ENCODE measurements around the gene TMSB15C.

The TMSB15C gene

DNA sequence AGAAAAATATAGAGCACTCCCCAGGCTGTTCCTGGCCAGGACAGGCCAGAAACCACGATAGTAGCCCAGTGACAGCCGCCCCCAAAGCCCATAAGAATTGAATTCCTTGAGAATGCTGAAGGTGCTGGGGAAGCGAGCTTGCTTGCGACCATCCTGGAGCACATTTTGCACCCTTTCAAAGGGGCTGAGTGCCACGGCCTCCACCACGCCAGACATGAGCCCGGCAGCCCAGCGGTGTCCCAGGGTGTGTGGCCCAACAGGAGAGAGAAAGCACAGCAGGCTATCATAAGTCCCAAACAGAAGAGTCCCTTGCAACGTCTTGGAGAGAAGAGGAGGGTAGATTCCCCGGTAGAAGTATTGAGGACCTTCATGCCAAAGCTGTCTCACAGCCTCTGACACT lies 28.6 kb upstream of the TMSB15C start:
- H3K36me3 ChIP-seq (ENCODE audit: low read depth): no peaks in the 10 kb centered on the region
- H3K27me3 ChIP-seq (ENCODE audit: insufficient read depth, poor library complexity, severe bottlenecking): no peaks in the 10 kb centered on the region
- DNase-seq (ENCODE audit: low spot score): no peak
- H3K9me3 ChIP-seq (ENCODE audit: severe bottlenecking): no peaks in the 10 kb centered on the region
- no peaks in the 10 kb centered on the region for H3K4me1 ChIP-seq (ENCODE audit: insufficient read depth, poor library complexity, severe bottlenecking)
- no peak for TF ChIP-seq CTCF (IDR thresholded peaks at IDR 0.05; ENCODE audit: poor library complexity, severe bottlenecking)
- H3K27ac ChIP-seq (ENCODE audit: poor library complexity, severe bottlenecking): no peak overlapping the region
- H3K4me3 ChIP-seq (ENCODE audit: severe bottlenecking): no peak overlapping the region
- no peak for ATAC-seq (ENCODE audit: low read depth)

- Histone ChIP-seq H3K27ac (ENCODE audit: poor library complexity, severe bottlenecking) (no peak overlapping the region), H3K36me3 (ENCODE audit: low read depth) (no peaks in the 10 kb centered on the region), H3K4me3 (ENCODE audit: severe bottlenecking) (no peak overlapping the region), H3K4me1 (ENCODE audit: insufficient read depth, poor library complexity, severe bottlenecking) (no peaks in the 10 kb centered on the region), H3K9me3 (ENCODE audit: severe bottlenecking) (no peaks in the 10 kb centered on the region), H3K27me3 (ENCODE audit: insufficient read depth, poor library complexity, severe bottlenecking) (no peaks in the 10 kb centered on the region)
- ATAC-seq (ENCODE audit: low read depth) (no peak), DNase-seq (ENCODE audit: low spot score) (no peak)
- no peak for TF ChIP-seq CTCF (IDR thresholded peaks at IDR 0.05; ENCODE audit: poor library complexity, severe bottlenecking)
Measured at GRCh38 chrX:104098919-104099318, 22.9 kb upstream of the TMSB15C start.

DNA sequence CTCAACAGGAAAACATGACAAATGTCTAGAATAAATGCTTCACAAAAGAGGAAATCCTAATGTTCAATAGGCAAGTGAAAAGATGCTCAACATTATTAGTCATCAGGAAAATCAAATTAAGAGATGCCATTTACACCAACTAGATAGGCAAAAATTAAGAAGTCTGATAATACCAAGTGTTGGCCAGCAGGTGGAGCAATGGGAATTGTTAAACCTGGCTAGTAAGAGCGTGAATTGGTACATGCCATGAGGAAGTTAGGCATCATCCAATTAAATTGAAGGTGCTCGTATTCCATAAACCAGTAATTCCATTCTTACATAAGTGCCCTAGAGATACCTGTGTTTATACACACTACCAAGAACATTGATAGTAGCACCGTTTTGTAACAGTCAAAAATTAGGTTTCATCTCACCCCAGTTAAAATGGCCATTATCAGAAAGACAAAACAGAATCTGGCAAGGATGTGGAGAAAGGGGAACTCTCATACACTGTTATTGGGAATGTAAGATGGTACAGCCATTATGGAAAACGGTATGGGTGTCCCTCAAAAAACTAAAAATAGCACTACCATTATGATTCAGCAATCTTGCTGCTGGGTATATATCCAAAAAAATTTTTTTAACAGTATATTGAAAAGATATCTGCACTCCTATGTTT lies 22.2 kb upstream of the TMSB15C start:
- Histone ChIP-seq H3K36me3 (ENCODE audit: low read depth) (no peaks in the 10 kb centered on the region), H3K9me3 (ENCODE audit: severe bottlenecking) (no peaks in the 10 kb centered on the region), H3K4me3 (ENCODE audit: severe bottlenecking) (no peak overlapping the region), H3K4me1 (ENCODE audit: insufficient read depth, poor library complexity, severe bottlenecking) (no peaks in the 10 kb centered on the region), H3K27me3 (ENCODE audit: insufficient read depth, poor library complexity, severe bottlenecking) (no peaks in the 10 kb centered on the region), H3K27ac (ENCODE audit: poor library complexity, severe bottlenecking) (no peak overlapping the region)
- ATAC-seq (ENCODE audit: low read depth) (peak; percentile 54; the same call in 2 of the 3 replicates), DNase-seq (ENCODE audit: low spot score) (no peak)
- peak; percentile 69 for TF ChIP-seq CTCF (IDR thresholded peaks at IDR 0.05; ENCODE audit: poor library complexity, severe bottlenecking)

DNA sequence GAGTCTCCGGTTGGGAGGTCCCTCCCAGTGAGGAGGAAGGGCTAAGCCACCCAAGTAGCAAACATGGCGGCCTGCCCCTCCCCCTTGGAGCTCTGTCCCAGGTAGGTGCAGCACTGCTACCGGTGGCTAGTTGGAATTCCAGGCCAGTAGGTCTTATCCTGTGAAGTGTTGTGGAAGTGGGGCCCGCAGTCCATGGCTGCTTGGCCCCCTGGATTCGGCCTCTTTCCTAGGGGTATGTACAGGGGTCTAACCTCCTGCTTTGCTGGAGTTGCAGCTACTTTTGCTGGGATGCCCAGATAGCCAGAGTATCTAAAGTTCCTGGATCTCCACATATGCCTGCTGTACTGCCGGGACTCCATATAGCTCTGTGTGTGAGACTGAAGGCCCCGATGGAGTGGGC lies 9.9 kb upstream of the TMSB15C start:
- TF ChIP-seq CTCF (IDR thresholded peaks at IDR 0.05; ENCODE audit: poor library complexity, severe bottlenecking): no peak
- H3K27ac ChIP-seq (ENCODE audit: poor library complexity, severe bottlenecking): no peak overlapping the region
- no peak for DNase-seq (ENCODE audit: low spot score)
- H3K27me3 ChIP-seq (ENCODE audit: insufficient read depth, poor library complexity, severe bottlenecking): no peaks in the 10 kb centered on the region
- H3K36me3 ChIP-seq (ENCODE audit: low read depth): no peaks in the 10 kb centered on the region
- H3K9me3 ChIP-seq (ENCODE audit: severe bottlenecking): no peaks in the 10 kb centered on the region
- ATAC-seq (ENCODE audit: low read depth): no peak
- no peak overlapping the region for H3K4me3 ChIP-seq (ENCODE audit: severe bottlenecking)
- H3K4me1 ChIP-seq (ENCODE audit: insufficient read depth, poor library complexity, severe bottlenecking): no peaks in the 10 kb centered on the region

GRCh38 chrX:104085477-104085876 lies 9.4 kb upstream of the TMSB15C start:
- no peaks in the 10 kb centered on the region for H3K4me1 ChIP-seq (ENCODE audit: insufficient read depth, poor library complexity, severe bottlenecking)
- H3K27ac ChIP-seq (ENCODE audit: poor library complexity, severe bottlenecking): no peak overlapping the region
- ATAC-seq (ENCODE audit: low read depth): no peak
- no peak for TF ChIP-seq CTCF (IDR thresholded peaks at IDR 0.05; ENCODE audit: poor library complexity, severe bottlenecking)
- H3K9me3 ChIP-seq (ENCODE audit: severe bottlenecking): no peaks in the 10 kb centered on the region
- no peaks in the 10 kb centered on the region for H3K27me3 ChIP-seq (ENCODE audit: insufficient read depth, poor library complexity, severe bottlenecking)
- DNase-seq (ENCODE audit: low spot score): no peak
- H3K36me3 ChIP-seq (ENCODE audit: low read depth): no peaks in the 10 kb centered on the region
- H3K4me3 ChIP-seq (ENCODE audit: severe bottlenecking): no peak overlapping the region

All from RWPE2 (cell line).